Lung (tissue), 12 donors: ENCODE measurements around the gene COA6. TPM values are rescaled to one million over a fixed set of nuclear protein-coding genes. Genes with fewer than 3 reads are reported as not detected.
"Not testable (repeated sequence)": the region's sequence is repeated elsewhere in the genome, so short reads cannot be mapped to it uniquely, and the experiment has no call there.

Source experiments
- ATAC-seq: fragments of 200-7000 bp; cut with Tn5 transposase; one replicate; pipeline ENCODE4 v1.9.1; 2020; ENCODE audit warnings: moderate number of reproducible peaks; ENCODE audit not compliant: insufficient read depth, low FRiP score
- DNase-seq, 3 donors: peaks; one replicate each; pipeline ENCODE4 v3.0.0-alpha.2; 2013 to 2017
- H3K27ac ChIP-seq, 2 donors: one replicate each; pipeline ENCODE4 v1.5.1; 2013; ENCODE audit warnings: mild to moderate bottlenecking in 2 of 2, moderate library complexity in 2 of 2, control low read depth in 1 of 2, inconsistent platforms in 1 of 2, low read depth in 1 of 2, low read length in 1 of 2
- H3K27me3 ChIP-seq, 3 donors: one replicate each; pipeline ENCODE4 v1.5.1; 2013; ENCODE audit warnings: low read length in 2 of 3; ENCODE audit not compliant: control insufficient read depth in 3 of 3, insufficient read depth in 3 of 3
- H3K36me3 ChIP-seq, 4 donors: one replicate each; pipeline ENCODE4 v1.5.1; 2013; ENCODE audit warnings: low read length in 4 of 4, mild to moderate bottlenecking in 1 of 4, moderate library complexity in 1 of 4; ENCODE audit not compliant: control insufficient read depth in 4 of 4, insufficient read depth in 4 of 4
- H3K4me1 ChIP-seq, 5 donors: one replicate each; pipeline ENCODE4 v1.5.1; 2013; ENCODE audit warnings: low read length in 5 of 5, mild to moderate bottlenecking in 2 of 5, moderate library complexity in 1 of 5; ENCODE audit not compliant: control insufficient read depth in 5 of 5, insufficient read depth in 5 of 5
- H3K4me3 ChIP-seq: one replicate; pipeline ENCODE4 v1.5.1; 2013; ENCODE audit warnings: mild to moderate bottlenecking, control low read depth, moderate library complexity
- H3K9ac ChIP-seq, 2 donors: one replicate each; pipeline ENCODE4 v1.5.1; 2013; ENCODE audit warnings: low read length in 2 of 2, control low read depth in 1 of 2; ENCODE audit not compliant: insufficient read depth in 1 of 2
- H3K9me3 ChIP-seq, 4 donors: one replicate each; pipeline ENCODE4 v1.5.1; 2013; ENCODE audit warnings: low read length in 3 of 4, mild to moderate bottlenecking in 1 of 4, moderate library complexity in 1 of 4; ENCODE audit not compliant: control insufficient read depth in 4 of 4, insufficient read depth in 3 of 4
- CTCF ChIP-seq: IDR thresholded peaks from 2 replicates; pipeline ENCODE4 v1.5.1; 2012; ENCODE audit warnings: mild to moderate bottlenecking; ENCODE audit errors: control extremely low read depth, extremely low read depth
- WGBS, 2 donors: extraction: QIAGEN DNeasy Blood & Tissue Kit; methylation state at CpG; one replicate each; pipeline ENCODE4 v1.1.7; 2013; 5-methylcytosine and 5-hydroxymethylcytosine counted together
- polyA plus RNA-seq, 2 donors: library from polyadenylated mRNA; stranded (reverse); fragments of 200-250 nt; gene quantifications; one replicate each; pipeline ENCODE4 v1.2.1, GENCODE V29; 2013
- total RNA-seq, 2 donors: library from RNA; depleted of rRNA in 1 of 2; stranded (reverse); fragments of >200 nt in 1 of 2; gene quantifications; one replicate each; pipeline ENCODE4 v1.2.1, GENCODE V29; 2014 to 2021
- donor health status: control.
- donor health status: control.
- donor health status: Bipolar disorder and iron deficiency.
- donor health status: healthy.
- donor health status: DM: yes; HTN: yes; CAD: no.

The COA6 gene
- total and polyA plus RNA-seq, 4 donors, result 12.9 to 67.5 (median 40.3) TPM

- no peak overlapping the region for H3K4me3 ChIP-seq
Observed at GRCh38 chr1:234355782-234356510, 17.3 kb upstream of the COA6 start.

GRCh38 chr1:234356615-234357269 is 16.5 kb upstream of the COA6 start:
- not testable (repeated sequence) for H3K27me3 ChIP-seq, H3K36me3 ChIP-seq, H3K27ac ChIP-seq, H3K9me3 ChIP-seq, H3K4me1 ChIP-seq, H3K4me3 ChIP-seq, ATAC-seq
- peak overlapping the region; percentile 19 to 52 for H3K9ac ChIP-seq
- peak; percentile 36 to 38 (median 37) for DNase-seq
- WGBS, 2 donors, result 68 to 70% methylated on average over 35 of the region's 35 CpGs

More at GRCh38 chr1:234355782-234356510, 17.3 kb upstream of the COA6 start:
- no peaks in the 10 kb centered on the region for H3K36me3 ChIP-seq
- no peaks in the 10 kb centered on the region for H3K4me1 ChIP-seq
- TF ChIP-seq CTCF, result no peak
- WGBS, 2 donors, result 66 to 80% methylated on average over 3 of the region's 3 CpGs
- peaks cover 0 to 2% (median 0%) of the 10 kb centered on the region in 3 donors for H3K27me3 ChIP-seq
- no peak overlapping the region for H3K9ac ChIP-seq
- peaks cover 0 to 2% (median 0%) of the 10 kb centered on the region in 4 donors for H3K9me3 ChIP-seq
- no peak for ATAC-seq
- no peak for DNase-seq
- no peak overlapping the region for H3K27ac ChIP-seq

- H3K9me3 ChIP-seq, result peaks cover 0 to 2% (median 0%) of the 10 kb centered on the region in 4 donors
- no peak for TF ChIP-seq CTCF
- H3K27me3 ChIP-seq, result peaks cover 0 to 2% (median 0%) of the 10 kb centered on the region in 3 donors
- no peak overlapping the region for H3K9ac ChIP-seq
- DNase-seq, result no peak
- no peaks in the 10 kb centered on the region for H3K36me3 ChIP-seq
- ATAC-seq, result no peak
- no peak overlapping the region for H3K4me3 ChIP-seq
- H3K27ac ChIP-seq, result no peak overlapping the region
- H3K4me1 ChIP-seq, result no peaks in the 10 kb centered on the region
Observed at GRCh38 chr1:234357831-234358230, 15.4 kb upstream of the COA6 start.

GRCh38 chr1:234361102-234361603 is 12.1 kb upstream of the COA6 start:
- Histone ChIP-seq H3K27me3 (no peaks in the 10 kb centered on the region), H3K27ac (no peak overlapping the region), H3K9ac (no peak overlapping the region), H3K4me1 (no peaks in the 10 kb centered on the region), H3K4me3 (no peak overlapping the region), H3K36me3 (no peaks in the 10 kb centered on the region), H3K9me3 (peaks cover 0 to 2% (median 0%) of the 10 kb centered on the region in 4 donors)
- no peak for TF ChIP-seq CTCF
- no peak for ATAC-seq
- DNase-seq, result no peak
- 80 to 82% methylated on average over 3 of the region's 3 CpGs for WGBS, 2 donors
